ENCODE results near the gene C9orf85.

Gene C9orf85

GRCh38 chr9:71904076-71904475 is 7.4 kb upstream of the C9orf85 start:
- DNase-seq (ENCODE audit: low spot score): no peak

GRCh38 chr9:71908825-71909224 is 2.6 kb upstream of the C9orf85 start:
- no peak for DNase-seq (ENCODE audit: low spot score)

- no peak for DNase-seq (ENCODE audit: low spot score)
Measured at GRCh38 chr9:71909887-71910649, 1.4 kb upstream of the C9orf85 start.

GRCh38 chr9:71910650-71911060 is 784 bp upstream of the C9orf85 start:
- no peak for DNase-seq (ENCODE audit: low spot score)

GRCh38 chr9:71911908-71912335 is 483 bp downstream of the C9orf85 start:
- DNase-seq (ENCODE audit: low spot score): no peak

GRCh38 chr9:71915495-71915894 is 4.1 kb downstream of the C9orf85 start:
- DNase-seq (ENCODE audit: low spot score): no peak

- DNase-seq (ENCODE audit: low spot score): peak; percentile 18
Measured at GRCh38 chr9:71916834-71917534, 5.5 kb downstream of the C9orf85 start.

GRCh38 chr9:71918419-71918818 is 7.0 kb downstream of the C9orf85 start:
- DNase-seq (ENCODE audit: low spot score): no peak

- DNase-seq (ENCODE audit: low spot score): no peak
Measured at GRCh38 chr9:71920456-71921189, 9.2 kb downstream of the C9orf85 start.

- no peak for DNase-seq (ENCODE audit: low spot score)
Measured at GRCh38 chr9:71921190-71921814, 9.9 kb downstream of the C9orf85 start.

GRCh38 chr9:71924576-71924975 is 13.1 kb downstream of the C9orf85 start:
- no peak for DNase-seq (ENCODE audit: low spot score)

- no peak for DNase-seq (ENCODE audit: low spot score)
Measured at GRCh38 chr9:71925834-71926233, 14.4 kb downstream of the C9orf85 start.

GRCh38 chr9:71928376-71928775 is 16.9 kb downstream of the C9orf85 start:
- DNase-seq (ENCODE audit: low spot score): no peak

- DNase-seq (ENCODE audit: low spot score): no peak
Measured at GRCh38 chr9:71928806-71929205, 17.4 kb downstream of the C9orf85 start.

- DNase-seq (ENCODE audit: low spot score): no peak
Measured at GRCh38 chr9:71929223-71929622, 17.8 kb downstream of the C9orf85 start.

GRCh38 chr9:71929791-71930440 is 18.5 kb downstream of the C9orf85 start:
- no peak for DNase-seq (ENCODE audit: low spot score)

GRCh38 chr9:71931166-71931565 is 19.7 kb downstream of the C9orf85 start:
- no peak for DNase-seq (ENCODE audit: low spot score)

GRCh38 chr9:71936066-71936465 is 24.6 kb downstream of the C9orf85 start:
- no peak for DNase-seq (ENCODE audit: low spot score)

- DNase-seq (ENCODE audit: low spot score): no peak
Measured at GRCh38 chr9:71937070-71937625, 25.7 kb downstream of the C9orf85 start.

GRCh38 chr9:71937898-71938297 is 26.5 kb downstream of the C9orf85 start:
- no peak for DNase-seq (ENCODE audit: low spot score)

- DNase-seq (ENCODE audit: low spot score): no peak
Measured at GRCh38 chr9:71941060-71941568, 29.7 kb downstream of the C9orf85 start.

Data from hematopoietic multipotent progenitor cell treated with erythropoietin and hydrocortisone succinate and interleukin-3 and kit ligand, for 15 days (in vitro differentiated cells).